CD1c-positive myeloid dendritic cell (primary cell): Measurements from ENCODE around the gene LINGO3.
A peak's percentile ranks its signal among the peaks of the same experiment; 100 is the strongest.

Experiments used
- DNase-seq: peaks from one replicate; pipeline ENCODE4 v3.0.0-alpha.2; 2016; ENCODE audit errors: extremely low spot score

The LINGO3 gene

DNA sequence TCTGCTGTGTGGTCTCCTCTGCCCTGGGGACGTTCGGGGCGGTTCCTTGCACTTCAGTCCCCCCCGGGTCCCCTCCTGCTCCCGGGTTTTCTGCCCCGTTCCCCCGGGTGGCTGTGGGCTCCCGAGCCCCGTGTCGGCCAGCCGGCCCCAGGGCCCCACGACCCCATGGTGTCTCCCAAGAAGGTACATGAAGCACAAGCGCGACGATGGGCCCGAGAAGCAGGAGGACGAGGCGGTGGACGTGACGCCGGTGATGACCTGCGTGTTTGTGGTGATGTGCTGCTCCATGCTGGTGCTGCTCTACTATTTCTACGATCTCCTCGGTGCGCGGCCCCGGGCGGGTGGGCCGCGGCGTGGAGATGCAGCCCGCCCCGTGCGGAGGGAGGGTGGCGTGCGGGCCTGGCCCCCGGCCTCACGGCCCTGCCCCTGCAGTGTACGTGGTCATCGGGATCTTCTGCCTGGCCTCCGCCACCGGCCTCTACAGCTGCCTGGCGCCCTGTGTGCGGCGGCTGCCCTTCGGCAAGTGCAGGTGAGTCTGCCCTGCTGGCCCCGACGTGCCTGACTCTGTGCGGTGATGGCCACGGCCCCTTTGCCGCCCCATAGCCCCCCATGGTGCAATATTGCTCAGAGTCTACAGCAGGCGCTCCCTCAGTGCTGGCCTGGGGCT lies 31.8 kb upstream of the LINGO3 start:
- no peak for DNase-seq

DNA sequence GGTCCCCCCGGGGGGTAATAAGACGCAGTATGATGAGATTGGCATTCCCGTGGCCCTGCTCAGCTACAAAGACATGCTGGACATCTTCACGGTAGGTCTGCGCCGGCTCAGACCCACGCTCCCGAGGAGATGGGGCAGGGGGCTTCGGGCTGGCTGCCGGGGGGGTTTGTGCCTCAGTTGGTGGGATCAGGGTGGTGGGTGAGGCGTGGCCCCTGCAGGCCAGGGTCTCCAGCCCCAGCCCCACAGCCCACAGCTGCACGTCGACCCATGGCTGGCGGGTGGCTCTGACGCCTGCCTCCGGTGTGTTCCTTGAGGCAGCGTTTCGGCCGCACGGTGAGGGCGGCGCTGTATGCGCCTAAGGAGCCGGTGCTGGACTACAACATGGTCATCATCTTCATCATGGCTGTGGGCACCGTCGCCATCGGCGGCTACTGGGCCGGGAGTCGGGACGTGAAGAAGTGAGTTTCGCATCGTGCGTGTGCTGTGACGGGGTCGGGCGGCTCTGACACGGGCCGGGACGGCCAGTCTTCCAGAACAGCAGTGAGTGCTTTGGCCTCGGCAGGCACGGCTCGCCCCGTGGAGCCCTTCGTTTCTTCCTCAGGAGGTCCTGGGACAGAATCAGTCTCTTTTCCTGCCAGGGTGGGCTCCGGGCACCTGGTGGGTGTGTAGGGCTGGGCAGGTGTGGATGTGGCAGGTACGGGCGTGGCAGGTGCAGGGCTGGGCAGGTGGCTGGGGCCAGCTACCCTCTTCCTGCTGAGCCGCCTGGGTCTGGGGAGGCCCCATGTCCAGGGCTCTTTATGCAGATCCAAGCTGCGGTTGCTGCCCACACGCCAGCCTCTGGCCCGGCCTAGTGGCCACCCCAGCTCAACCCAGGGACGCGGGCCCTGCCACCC lies 31.0 kb upstream of the LINGO3 start:
- no peak for DNase-seq

DNA sequence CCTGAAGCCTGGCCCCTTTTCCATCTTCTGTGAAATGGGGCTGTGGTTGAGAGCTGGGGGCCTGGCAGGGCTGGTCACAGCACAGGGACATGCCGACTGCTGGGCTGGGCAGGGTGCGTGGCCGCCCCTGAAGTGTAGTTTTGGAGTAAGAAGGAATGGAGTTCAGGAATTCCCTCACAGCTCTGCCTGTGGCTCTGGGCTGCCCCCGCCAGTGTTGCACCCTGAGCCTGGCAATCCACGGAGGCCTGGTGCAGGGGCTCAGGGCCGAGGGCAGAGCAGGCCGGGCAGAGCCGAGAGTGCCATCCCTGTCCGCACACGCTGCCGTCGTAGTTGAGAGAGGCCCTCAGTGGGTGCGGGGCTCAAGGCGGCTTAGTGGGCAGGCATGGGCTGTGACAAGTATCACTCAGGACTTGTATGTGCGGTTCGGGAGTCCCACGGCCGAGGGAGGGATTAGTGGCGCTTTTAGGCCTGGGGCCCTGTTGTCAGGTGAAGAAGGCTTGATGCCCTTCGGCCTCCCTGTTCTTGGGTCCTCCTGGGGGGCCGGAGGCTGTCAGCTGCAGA lies 30.2 kb upstream of the LINGO3 start:
- DNase-seq: no peak

DNA sequence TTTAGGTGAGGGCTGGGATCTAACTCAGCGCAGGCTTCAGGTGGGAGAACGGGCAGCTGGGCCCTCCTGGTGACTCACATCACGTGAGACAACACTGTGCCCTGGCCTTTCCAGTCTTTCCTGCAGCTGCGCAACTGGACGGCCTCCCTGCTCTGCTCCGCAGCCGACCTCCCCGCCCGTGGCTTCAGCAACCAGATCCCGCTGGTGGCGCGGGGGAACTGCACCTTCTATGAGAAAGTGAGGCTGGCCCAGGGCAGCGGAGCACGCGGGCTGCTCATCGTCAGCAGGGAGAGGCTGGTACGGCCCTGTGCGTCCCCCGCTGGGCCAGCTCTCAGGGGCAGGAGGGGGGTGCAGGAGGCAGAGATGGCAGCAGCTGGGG lies 29.4 kb upstream of the LINGO3 start:
- no peak for DNase-seq

DNA sequence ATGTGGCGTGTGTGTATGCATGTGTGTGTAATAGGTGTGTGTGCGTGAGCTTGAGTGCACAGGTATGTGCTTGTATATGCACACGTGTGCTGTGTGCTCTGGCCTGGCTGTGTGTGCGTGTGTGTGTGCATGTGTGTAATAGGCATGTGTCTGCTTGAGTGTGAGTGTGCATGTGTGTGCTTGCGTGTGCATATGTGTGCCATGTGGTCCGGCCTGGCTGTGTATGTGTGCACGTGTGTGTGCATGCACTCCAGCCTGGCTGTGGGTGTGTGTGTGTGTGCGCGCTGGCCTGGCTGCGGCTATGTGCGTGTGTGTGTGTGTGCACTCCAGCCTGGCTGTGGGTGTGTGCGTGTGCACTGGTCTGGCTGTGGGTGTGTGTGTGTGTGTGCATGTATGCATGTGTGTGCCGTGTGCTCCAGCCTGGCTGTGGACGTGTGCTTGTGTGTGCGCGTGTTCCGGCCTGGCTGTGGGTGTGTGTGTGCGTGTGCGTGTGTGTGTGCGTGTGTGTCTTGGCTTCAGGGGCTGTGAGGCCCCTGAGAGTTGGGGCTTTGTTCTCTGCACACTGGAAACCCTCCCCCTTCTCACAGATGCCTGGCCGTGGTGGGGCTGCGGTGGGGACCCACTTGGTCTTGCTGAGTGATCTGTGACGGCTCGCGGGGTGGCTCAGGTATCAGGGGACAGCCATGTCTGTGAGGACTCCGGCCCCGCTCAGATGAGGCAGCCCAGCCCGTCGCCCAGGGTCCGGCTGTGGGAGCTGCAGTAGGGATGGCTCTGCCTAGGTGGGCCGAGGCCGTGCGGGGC lies 28.8 kb upstream of the LINGO3 start:
- DNase-seq: no peak

DNA sequence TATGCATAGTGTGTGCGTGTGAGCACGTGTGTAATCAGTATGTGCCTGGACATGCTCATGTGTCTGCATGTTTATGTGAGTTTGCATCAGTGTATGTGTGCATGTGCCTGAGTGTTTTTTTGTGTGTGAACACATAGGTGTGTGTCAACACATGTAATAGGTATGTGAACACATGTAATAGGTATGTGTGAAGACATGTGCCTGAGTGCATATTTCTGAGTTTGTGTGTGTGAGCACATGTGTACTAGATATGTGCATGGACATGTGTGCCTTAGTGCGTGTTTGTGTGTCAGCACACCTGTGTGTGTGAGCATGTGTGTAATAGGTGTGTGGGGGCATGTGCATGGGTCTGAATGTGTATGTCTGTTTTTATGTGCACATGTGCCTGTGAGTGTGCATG lies 27.9 kb upstream of the LINGO3 start:
- DNase-seq: no peak

DNA sequence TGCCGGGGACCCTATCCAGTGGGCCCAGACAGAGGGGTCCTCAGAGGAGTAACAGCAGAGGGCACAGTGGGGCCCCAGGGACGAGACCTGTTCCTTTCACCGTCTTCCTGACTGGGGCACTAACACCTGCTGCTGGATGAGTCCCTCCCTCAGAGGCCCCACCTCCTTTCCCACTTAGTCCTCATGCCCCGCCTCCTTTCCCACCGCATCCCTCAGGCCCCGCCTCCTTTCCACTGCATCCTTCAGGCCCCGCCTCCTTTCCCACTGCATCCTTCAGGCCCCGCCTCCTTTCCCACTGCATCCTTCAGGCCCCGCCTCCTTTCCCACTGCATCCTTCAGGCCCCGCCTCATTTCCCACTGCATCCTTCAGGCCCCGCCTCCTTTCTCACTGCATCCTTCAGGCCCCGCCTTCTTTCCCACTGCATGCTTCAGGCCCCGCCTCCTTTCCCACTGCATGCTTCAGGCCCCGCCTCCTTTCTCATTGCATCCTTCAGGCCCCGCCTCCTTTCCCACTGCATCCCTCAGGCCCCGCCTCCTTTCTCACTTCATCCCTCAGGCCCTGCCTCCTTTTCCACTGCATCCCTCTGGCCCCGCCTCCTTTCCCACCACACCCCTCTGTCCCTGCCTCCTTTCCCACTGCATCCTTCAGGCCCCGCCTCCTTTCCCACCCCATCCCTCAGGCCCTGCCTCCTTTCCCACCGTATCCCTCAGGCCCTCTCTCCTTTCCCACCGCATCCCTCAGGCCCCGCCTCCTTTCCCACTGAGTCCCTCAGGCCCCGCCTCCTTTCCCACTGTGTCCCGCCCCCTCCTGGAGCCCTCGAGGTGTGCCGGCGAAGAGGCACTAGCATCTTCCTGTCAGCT lies 27.3 kb upstream of the LINGO3 start:
- no peak for DNase-seq

DNA sequence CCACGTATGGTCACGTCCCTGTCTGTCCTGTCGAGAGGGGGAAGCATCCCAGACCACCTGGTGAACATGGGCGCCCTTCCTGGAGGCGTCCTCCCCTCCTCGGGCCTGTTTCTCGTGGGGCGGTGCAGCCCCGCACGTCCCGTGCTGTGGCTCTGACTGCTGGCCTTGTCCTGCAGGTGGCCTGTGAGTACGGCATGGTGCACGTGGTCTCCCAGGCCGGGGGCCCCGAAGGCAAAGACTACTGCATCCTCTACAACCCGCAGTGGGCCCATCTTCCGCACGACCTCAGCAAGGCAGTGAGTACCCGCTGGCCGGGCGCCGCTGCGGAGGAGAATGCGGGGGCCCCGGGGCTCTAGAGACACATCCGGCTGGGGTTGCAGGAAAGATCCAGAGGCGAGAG lies 26.5 kb upstream of the LINGO3 start:
- no peak for DNase-seq

DNA sequence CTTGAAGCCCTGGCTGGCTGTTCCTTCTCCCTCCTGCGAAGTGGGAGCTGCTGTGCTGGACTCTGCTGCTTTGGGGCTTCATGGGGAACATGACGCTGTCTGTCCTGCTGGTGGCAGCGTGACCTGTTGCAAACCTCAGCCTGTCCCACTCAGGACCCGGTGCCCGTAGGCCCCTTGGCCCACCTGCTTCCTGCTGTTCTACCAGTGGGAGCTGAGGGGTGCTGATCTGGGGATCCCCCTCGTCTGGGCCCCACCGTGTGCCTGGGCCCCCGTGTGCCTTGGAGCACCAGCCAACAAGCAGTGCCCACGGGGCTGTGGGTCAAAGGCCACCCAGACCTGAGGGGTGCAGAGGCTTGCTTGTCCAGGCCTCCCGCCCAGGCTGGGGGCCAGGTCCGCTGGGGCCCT lies 25.9 kb upstream of the LINGO3 start:
- DNase-seq: peak; percentile 23

DNA sequence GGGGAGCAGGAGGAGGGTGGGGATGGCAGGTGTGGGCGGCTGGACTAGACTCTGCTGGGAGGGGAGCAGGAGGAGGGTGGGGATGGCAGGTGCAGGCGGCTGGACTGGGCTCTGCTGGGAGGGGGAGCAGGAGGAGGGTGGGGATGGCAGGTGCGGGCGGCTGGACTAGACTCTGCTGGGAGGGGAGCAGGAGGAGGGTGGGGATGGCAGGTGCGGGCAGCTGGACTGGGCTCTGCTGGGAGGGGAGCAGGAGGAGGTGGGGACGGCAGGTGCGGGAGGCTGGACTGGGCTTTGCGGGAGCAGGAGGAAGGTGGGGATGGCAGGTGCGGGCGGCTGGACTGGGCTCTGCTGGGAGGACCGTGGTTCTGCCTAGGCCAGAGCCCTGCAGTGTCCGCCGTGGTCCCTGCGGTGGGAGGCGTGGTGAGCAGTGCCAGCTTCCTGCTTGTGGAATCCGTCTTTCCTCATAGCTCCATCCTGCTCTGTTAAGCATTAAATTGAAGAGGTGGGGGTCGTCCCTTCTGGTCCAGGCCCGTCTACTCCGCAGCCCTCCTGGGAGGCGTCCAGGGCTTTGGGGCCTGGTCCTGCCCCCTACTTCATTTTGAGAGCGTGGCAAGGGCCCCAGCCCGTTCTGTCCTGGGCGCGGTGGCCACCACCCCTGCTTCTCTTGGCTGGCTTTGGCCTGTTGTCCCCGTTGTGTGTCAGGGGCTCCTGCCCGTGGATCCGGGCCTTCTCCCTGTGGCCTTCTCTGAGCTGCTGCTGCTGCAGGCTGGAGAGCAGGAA lies 25.3 kb upstream of the LINGO3 start:
- DNase-seq: no peak

DNA sequence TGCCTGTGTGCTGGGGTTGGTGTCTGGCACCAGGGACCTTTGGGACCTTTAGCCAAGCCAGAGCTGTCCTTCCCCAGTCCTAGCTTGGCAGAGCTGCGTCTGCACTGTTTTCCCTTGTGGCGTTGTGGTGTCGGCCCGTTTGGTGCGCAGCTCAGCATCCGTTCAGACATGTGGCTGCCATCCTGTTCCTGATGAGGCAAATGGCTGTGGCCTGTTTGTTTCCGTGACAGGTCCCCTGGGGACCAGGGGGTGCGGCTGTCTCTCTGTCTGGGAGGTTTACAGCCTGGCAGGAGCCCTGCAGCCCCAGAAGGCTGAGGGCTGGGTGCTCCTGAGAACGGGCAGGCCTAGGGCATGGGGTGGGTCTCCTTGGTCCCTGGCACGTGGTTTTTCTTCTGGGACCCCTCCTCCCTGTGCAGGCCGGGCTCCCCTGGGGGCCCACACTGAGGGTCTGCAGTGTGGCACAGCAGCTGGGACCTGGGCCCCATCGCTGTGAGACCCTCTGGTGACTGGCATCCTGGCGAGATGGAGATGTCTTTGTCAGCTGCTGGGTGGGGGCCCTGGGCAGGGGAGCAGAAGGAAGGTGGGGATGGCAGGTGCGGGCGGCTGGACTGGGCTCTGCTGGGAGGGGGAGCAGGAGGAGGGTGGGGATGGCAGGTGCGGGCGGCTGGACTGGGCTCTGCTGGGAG lies 24.5 kb upstream of the LINGO3 start:
- peak; percentile 18 for DNase-seq

DNA sequence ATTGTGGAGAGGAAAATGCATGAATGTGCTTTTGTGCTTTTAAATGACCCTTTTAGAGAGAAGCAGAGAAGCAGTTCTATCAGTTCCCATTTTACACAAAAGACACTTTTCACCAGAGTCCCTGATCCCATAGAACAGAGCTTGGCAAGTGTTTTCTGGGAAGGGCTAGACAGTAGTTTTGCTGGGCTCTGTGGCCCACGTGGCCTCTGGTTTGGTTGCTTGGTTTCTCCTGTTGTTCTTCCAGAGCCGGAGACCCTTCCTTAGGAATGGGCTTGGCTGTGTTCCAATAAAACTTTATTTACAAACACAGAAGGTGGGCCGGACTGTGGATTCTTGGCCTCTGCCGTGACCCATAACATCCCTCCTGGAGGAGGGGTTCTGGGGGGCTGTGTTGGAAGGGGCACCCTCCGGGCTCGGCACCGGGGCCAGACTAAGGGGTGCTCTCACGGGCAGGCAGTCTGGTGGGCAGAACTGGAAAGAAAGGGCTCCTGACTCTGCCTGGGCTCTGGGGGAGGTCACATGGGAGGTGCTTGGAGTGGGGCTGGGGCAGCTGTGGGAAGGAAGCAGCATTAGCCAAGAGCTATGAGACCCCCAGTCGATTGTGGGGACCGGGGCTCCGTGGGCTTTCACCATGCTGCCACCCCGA lies 23.8 kb upstream of the LINGO3 start:
- no peak for DNase-seq

DNA sequence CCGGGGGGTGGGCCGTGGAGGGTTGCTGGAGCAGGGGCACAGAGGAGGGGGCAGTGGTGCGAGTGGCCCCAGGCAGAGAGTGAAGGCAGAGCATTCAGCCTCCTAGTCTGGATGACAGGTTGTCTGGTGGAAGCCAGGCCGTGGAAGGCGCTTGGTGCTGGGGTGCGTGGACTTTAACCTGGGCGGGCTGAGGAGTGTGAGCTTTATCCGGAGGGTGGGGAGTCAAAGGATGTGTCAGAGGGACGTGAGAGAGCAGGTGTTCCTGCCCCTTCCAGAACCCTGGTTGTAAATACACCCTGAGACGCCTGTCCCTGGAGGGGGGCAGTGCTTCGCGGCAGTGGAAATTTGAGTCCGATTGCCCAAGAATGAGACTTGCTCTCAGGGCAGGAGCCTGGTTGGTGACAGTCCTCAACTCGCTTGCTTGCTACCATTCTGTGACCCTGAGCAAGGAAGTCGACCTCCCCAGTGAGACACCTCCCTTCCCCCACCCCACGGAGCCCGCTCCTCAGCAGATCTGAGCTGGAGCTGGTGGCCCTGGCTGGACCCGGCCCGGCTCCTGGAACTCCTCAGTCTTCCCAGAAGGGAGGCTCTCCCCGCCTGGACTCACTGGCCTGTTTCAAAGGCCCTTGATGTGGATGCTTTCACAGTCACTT lies 22.8 kb upstream of the LINGO3 start:
- DNase-seq: no peak

DNA sequence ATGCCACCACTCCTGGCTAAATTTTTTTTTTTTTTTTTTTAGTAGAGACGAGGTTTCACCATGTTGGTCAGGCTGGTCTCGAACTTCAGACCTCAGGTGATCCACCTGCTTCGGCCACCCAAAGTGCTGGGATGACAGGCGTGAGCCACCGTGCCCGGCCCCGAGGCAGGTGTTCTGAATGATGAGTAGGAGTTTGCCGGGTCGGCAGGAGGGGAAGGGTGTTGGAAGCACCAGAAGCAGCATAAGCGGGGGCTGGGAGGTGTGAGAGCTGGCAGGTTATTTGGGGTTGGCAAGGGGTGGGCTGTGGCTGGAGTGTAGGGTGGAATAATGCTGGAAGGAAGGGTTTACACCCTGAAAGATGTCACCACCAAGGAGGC lies 22.3 kb upstream of the LINGO3 start:
- DNase-seq: no peak

DNA sequence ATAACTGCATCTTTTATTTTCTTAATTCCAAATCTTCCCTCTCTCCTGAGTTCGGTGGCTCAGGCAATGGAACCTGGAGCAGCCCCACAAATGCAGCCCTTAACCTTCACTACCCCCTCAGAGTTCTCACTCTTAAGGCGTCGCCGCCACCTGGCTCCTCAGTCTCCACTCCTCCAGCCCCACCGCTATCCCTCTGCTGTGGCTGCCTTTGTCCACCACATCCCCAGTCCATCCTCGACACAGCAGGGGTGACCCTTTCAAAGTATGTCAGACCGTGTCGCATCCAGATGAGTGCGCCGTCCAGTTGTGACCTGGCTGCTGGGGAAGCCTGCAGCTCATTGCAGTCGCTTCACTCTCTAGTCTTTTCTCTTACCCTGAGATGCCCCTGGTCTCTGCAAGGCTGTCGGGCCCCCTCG lies 21.6 kb upstream of the LINGO3 start:
- DNase-seq: no peak

DNA sequence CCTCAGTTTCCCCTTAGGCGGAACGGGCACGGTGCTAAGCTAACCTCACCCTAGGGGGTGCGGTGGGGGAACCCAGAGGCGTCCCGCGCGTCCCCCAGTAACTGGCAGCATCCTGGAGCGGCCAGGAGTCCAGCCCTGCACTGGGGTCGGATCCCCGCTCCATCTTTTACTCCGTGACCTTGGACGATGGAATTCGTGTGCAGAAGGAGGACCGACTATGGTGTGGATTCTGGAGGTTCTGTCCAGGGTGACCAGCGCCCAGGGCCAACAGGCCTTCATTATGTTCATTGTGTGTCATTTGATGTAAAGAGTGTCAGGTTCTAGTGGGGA lies 21.2 kb upstream of the LINGO3 start:
- DNase-seq: no peak

DNA sequence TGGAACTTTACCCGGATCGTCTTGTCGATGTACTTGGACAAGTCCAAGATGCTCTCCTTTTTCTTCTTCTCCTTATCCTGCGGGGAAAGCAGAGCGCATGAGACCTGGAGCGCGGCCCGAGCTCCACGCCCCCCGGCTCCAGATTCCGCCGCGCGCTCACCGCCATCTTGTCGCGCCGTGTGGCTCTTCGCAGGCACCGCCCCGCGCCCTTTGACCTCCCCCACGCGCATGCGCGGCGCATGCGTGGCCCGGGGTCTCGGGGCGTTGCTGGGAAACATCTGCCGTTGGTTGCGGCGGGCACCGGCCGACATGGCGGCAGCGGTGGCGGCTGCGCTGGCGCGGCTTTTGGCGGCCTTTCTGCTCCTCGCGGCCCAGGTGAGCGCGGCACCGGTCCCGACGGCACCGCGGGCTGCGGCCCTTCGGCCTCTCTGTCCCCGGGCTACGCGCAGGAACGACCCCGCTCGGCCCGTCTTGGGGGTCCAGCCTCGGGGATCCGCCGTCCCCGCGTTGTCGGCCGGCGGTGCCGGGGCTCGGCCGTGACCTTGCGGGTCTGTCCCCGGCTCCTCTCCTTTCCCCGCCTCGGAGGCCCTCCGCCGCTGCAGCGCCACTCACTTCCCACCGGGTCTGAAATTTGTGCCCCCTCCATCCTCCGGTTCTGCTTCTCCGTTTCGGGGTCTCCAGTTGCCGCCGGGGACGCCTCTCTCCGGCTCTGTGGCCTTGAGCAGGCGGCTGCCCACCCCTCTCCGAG lies 20.6 kb upstream of the LINGO3 start, which contains the start of the genes LSM7 and SPPL2B:
Gene LSM7, minus strand, starts transcription at position 186 of the 748 bp plus-strand sequence. Its CDS starts 20 bp downstream, at position 166.
Gene SPPL2B, plus strand, starts transcription at position 284 of the 748 bp plus-strand sequence. Its CDS starts 26 bp downstream, at position 310.
- DNase-seq: peak; percentile 97
